NT2/D1 (cell line): ENCODE measurements around the gene PNPLA5.

Experiments
- SUZ12 ChIP-seq: IDR thresholded peaks from 2 replicates; pipeline ENCODE4 v1.6.1; 2011; ENCODE audit not compliant: insufficient read length, insufficient read depth; ENCODE audit errors: extremely low read depth
- YY1 ChIP-seq: IDR thresholded peaks from 2 replicates; pipeline ENCODE4 v1.6.1; 2011; ENCODE audit not compliant: insufficient read length, insufficient read depth
- ZNF274 ChIP-seq: IDR thresholded peaks from 2 replicates; pipeline ENCODE4 v1.6.1; 2011; ENCODE audit warnings: mild to moderate bottlenecking, low read depth, low read length

GRCh38 chr22:43924877-43925276 lies 33.1 kb upstream of the PNPLA5 start:
- no peak for TF ChIP-seq SUZ12
- no peak for TF ChIP-seq ZNF274
- TF ChIP-seq YY1, result no peak
